Lower lobe of right lung (tissue), 2 donors: Measurements from ENCODE around the gene TACC3. TPM values are rescaled to one million over a fixed set of nuclear protein-coding genes. Genes with fewer than 3 reads are reported as not detected.

Experiments
- ATAC-seq, 2 donors: fragments of 200-7000 bp; cut with Tn5 transposase; one replicate each; pipeline ENCODE4 v1.9.1; 2020 to 2022; ENCODE audit warnings: mild to moderate bottlenecking in 2 of 2, moderate library complexity in 2 of 2
- DNase-seq: peaks from one replicate; pipeline ENCODE4 v3.0.0-alpha.2; 2020
- H3K27ac ChIP-seq: fragments of 200-600 bp; one replicate; pipeline ENCODE4 v1.8.0; 2022
- H3K27me3 ChIP-seq: fragments of 200-600 bp; one replicate; pipeline ENCODE4 v1.8.0; 2022; ENCODE audit warnings: low read depth
- H3K36me3 ChIP-seq: fragments of 200-600 bp; one replicate; pipeline ENCODE4 v1.8.0; 2022; ENCODE audit warnings: mild to moderate bottlenecking
- H3K4me1 ChIP-seq: fragments of 200-600 bp; one replicate; pipeline ENCODE4 v1.8.0; 2022
- H3K4me3 ChIP-seq: fragments of 200-600 bp; one replicate; pipeline ENCODE4 v1.8.0; 2022; ENCODE audit warnings: mild to moderate bottlenecking
- H3K9me3 ChIP-seq: fragments of 200-600 bp; one replicate; pipeline ENCODE4 v1.8.0; 2022
- intact Hi-C: fragments of 100-400 bp; cut with DNase I; formaldehyde crosslinking; loops from one replicate; pipeline ENCODE4 v1.11.0; 2022
- total RNA-seq: library from RNA; stranded (reverse); fragmentation: NEBNext Ultra II Directional; extraction: Animal tissue kit (Norgen Biotek cat#: 25700); gene quantifications from one replicate; pipeline ENCODE4 v1.2.1, GENCODE V29; 2021
- TF ChIP-seq, protein P1 (sequence below): fragments of 200-600 bp; IDR thresholded peaks from one replicate; pipeline ENCODE4 v1.8.0; 2022; ENCODE audit warnings: antibody characterized with exemption, mild to moderate bottlenecking
- donor health status: DM: no; HTN: yes; CAD: no; lungs with severe emphysema.

Gene TACC3
- total RNA-seq, 1 donor from 2014 or later: 19.3 TPM

GRCh38 chr4:1749826-1750225 is 28.5 kb downstream of the TACC3 start:
- peaks cover 3% of the 10 kb centered on the region for H3K36me3 ChIP-seq
- intact Hi-C loops: no loop called here
- H3K4me1 ChIP-seq: peaks cover 27% of the 10 kb centered on the region
- H3K9me3 ChIP-seq: no peaks in the 10 kb centered on the region
- H3K27me3 ChIP-seq: peaks cover 3% of the 10 kb centered on the region
- TF ChIP-seq, protein P1, sequence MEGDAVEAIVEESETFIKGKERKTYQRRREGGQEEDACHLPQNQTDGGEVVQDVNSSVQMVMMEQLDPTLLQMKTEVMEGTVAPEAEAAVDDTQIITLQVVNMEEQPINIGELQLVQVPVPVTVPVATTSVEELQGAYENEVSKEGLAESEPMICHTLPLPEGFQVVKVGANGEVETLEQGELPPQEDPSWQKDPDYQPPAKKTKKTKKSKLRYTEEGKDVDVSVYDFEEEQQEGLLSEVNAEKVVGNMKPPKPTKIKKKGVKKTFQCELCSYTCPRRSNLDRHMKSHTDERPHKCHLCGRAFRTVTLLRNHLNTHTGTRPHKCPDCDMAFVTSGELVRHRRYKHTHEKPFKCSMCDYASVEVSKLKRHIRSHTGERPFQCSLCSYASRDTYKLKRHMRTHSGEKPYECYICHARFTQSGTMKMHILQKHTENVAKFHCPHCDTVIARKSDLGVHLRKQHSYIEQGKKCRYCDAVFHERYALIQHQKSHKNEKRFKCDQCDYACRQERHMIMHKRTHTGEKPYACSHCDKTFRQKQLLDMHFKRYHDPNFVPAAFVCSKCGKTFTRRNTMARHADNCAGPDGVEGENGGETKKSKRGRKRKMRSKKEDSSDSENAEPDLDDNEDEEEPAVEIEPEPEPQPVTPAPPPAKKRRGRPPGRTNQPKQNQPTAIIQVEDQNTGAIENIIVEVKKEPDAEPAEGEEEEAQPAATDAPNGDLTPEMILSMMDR: no peak
- H3K4me3 ChIP-seq: no peak overlapping the region
- DNase-seq: no peak
- no peak overlapping the region for H3K27ac ChIP-seq
- no peak for ATAC-seq

DNA sequence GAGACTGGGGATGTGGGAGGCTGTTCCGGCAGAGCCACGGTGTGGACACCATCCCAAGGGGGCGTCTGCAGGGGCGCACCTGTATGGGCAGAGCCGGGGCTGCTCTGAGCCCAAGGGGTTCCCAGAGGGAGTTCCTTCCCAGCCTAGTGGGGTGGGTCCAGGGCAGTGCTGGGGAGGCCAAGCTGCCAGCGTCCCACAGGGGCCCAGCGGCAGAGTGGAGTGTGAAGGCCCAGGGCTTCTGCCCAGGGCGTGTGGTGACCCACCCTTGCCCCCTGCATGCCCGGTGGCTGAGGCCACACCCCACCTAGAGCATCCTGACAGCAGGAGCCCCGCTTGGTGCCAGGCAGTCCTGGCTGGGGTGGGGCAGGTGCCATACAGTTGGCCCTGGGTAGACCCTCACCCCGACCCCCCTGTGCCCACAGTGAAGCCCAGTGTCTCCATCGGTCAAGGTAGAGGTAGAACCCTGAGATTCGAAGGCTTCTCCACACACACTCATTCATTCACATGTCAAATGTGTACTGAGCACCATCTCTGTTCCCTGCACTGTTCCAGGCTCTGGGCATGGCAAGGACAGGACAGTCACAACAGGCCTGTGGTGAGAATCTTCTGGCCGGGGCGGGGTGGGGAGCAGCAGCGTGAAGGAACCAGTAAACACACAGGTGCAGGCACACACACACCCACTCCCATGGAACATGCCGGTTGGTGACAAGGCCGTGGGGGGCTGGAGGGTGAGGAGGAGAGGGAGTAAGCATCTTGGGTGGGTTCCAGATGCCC is 29.2 kb downstream of the TACC3 start:
- TF ChIP-seq, protein P1: no peak
- ATAC-seq (no peak), DNase-seq (no peak)
- no peaks in the 10 kb centered on the region for H3K36me3 ChIP-seq
- H3K27me3 ChIP-seq: peaks cover 3% of the 10 kb centered on the region
- no peak overlapping the region for H3K27ac ChIP-seq
- intact Hi-C loops: no loop called here
- no peak overlapping the region for H3K4me3 ChIP-seq
- peaks cover 27% of the 10 kb centered on the region for H3K4me1 ChIP-seq
- no peaks in the 10 kb centered on the region for H3K9me3 ChIP-seq

DNA sequence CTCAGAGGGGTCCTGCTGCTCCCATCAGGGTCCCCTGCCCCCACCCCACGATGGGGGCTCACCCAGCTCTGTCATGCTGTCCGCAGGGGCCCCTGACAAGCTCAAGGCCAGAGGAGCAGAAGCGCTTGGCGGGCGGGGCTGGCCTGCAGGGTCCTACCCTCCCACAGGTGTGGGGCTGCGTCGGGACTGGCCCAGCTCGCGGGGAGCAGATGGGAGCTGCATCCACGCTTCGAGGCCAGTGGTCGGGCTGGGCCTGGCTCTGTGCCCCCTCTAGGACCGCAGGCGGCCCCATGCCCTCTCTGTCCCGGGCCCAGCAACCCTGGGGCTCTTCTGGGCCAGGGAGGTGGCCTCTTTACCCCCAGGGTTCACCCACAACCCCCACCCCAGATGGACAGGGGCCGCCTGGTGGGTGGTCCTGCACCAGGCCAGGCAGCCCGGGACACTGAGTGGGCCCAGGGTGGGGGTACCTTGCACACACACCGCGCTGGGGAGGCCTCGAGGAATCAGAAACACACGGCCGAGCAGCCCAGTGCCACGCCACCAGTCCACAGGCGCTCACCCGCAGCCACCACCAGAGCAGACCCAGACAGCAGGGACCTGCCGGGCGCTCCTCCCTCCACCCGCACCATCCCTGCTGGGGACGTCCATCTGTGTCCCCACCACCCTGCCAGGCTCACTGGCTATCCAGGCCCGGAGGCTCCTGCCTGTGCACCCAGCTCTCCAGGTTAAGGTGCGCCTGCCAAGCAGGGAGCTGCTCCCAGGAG is 30.0 kb downstream of the TACC3 start:
- no peak for DNase-seq
- intact Hi-C loops: no loop called here
- Histone ChIP-seq H3K4me1 (peaks cover 27% of the 10 kb centered on the region), H3K27ac (no peak overlapping the region), H3K36me3 (no peaks in the 10 kb centered on the region), H3K4me3 (no peak overlapping the region), H3K27me3 (peaks cover 3% of the 10 kb centered on the region), H3K9me3 (no peaks in the 10 kb centered on the region)
- TF ChIP-seq, protein P1: no peak
- ATAC-seq: no peak

GRCh38 chr4:1751919-1752283 is 30.6 kb downstream of the TACC3 start:
- intact Hi-C loops: no loop called here
- no peaks in the 10 kb centered on the region for H3K9me3 ChIP-seq
- peaks cover 27% of the 10 kb centered on the region for H3K4me1 ChIP-seq
- no peaks in the 10 kb centered on the region for H3K36me3 ChIP-seq
- H3K27ac ChIP-seq: peak overlapping the region; percentile 62
- peak; percentile 79 for DNase-seq
- H3K27me3 ChIP-seq: peaks cover 3% of the 10 kb centered on the region
- peak in 1 of 2 donors; percentile 66 for ATAC-seq
- H3K4me3 ChIP-seq: no peak overlapping the region
- TF ChIP-seq, protein P1: no peak

GRCh38 chr4:1752284-1753041 is 31.1 kb downstream of the TACC3 start:
- ATAC-seq: peak; percentile 50 to 67
- TF ChIP-seq, protein P1: no peak
- Histone ChIP-seq H3K9me3 (no peaks in the 10 kb centered on the region), H3K27me3 (peaks cover 3% of the 10 kb centered on the region), H3K27ac (peak overlapping the region; percentile 62), H3K4me1 (peaks cover 27% of the 10 kb centered on the region), H3K4me3 (peak overlapping the region; percentile 32), H3K36me3 (no peaks in the 10 kb centered on the region)
- DNase-seq: peak; percentile 75
- intact Hi-C loops: no loop called here
